ENCODE measurements around the gene HDAC1. TPM values are rescaled to one million over a fixed set of nuclear protein-coding genes. Genes with fewer than 3 reads are reported as not detected.
A peak's percentile ranks its signal among the peaks of the same experiment; 100 is the strongest.

HDAC1 gene
- total and polyA plus RNA-seq, 2 of the 13 experiments (the other 11 are each of a cell fraction or from before 2014, with no cell fraction given), result 93.5 to 189 TPM

- no peak for TF ChIP-seq ZBTB40 (IDR thresholded peaks at IDR 0.05)
- peak; percentile 50; the same call in 1 of the 2 replicates for TF ChIP-seq ZBTB40 (CRISPR knock-in tag; IDR thresholded peaks at IDR 0.05)
- no peak for TF ChIP-seq SRY (CRISPR knock-in tag; IDR thresholded peaks at IDR 0.05)
- no peak for TF ChIP-seq ZSCAN5A (CRISPR knock-in tag; IDR thresholded peaks at IDR 0.05; ENCODE audit: borderline replicate concordance)
- TF ChIP-seq ZMYM3 (CRISPR knock-in tag; IDR thresholded peaks at IDR 0.05), result peak; percentile 92
- no peak for TF ChIP-seq FIP1L1 (IDR thresholded peaks at IDR 0.05; ENCODE audit: borderline replicate concordance, insufficient read depth, low read depth, low read length)
- peak; percentile 23 for TF ChIP-seq PHF5A (CRISPR knock-in tag; IDR thresholded peaks at IDR 0.05; ENCODE audit: low read depth, unreplicated experiment)
- TF ChIP-seq ZNF282 (IDR thresholded peaks at IDR 0.05; ENCODE audit: partially characterized antibody), result no peak
- no peak for TF ChIP-seq CHCHD3 (CRISPR knock-in tag; IDR thresholded peaks at IDR 0.05)
- no peak for TF ChIP-seq ZNF235 (CRISPR knock-in tag; IDR thresholded peaks at IDR 0.05; ENCODE audit: borderline replicate concordance)
- no peak for TF ChIP-seq E2F5 (CRISPR knock-in tag; conservative IDR thresholded peaks at IDR 0.05)
- TF ChIP-seq SNAPC4 (CRISPR knock-in tag; IDR thresholded peaks at IDR 0.05), result no peak
Observed at GRCh38 chr1:32321712-32322291, 29.9 kb downstream of the HDAC1 start (continued).

Measured in HepG2 (cell line).